COLO668 (cell line): ENCODE results near the gene GNG8.

ENCODE experiments used
- DNase-seq: peaks from one replicate; lab custom pipeline; 2025; ENCODE audit not compliant: unreplicated experiment; lab: John Stamatoyannopoulos, UW

Gene GNG8

GRCh38 chr19:46603752-46604231 is 32.2 kb downstream of the GNG8 start:
- DNase-seq: no peak

GRCh38 chr19:46603195-46603637 is 32.8 kb downstream of the GNG8 start:
- peak; percentile 33 for DNase-seq

- peak; percentile 33 for DNase-seq
Observed at GRCh38 chr19:46602392-46603194, 33.4 kb downstream of the GNG8 start.

- peak; percentile 24 for DNase-seq
Observed at GRCh38 chr19:46601318-46602224, 34.4 kb downstream of the GNG8 start, which contains the start of gene CALM3. CALM3 (plus strand) TSS chr19:46601330; CDS start chr19:46601435, 105 bp downstream.

- peak; percentile 100 for DNase-seq
Observed at GRCh38 chr19:46600384-46601317, 35.4 kb downstream of the GNG8 start.

- DNase-seq: no peak
Observed at GRCh38 chr19:46599716-46600373, 36.2 kb downstream of the GNG8 start.

- DNase-seq: no peak
Observed at GRCh38 chr19:46598372-46598917, 37.6 kb downstream of the GNG8 start.

- DNase-seq: no peak
Observed at GRCh38 chr19:46596008-46596407, 40.0 kb downstream of the GNG8 start.

GRCh38 chr19:46591870-46592269 is 44.1 kb downstream of the GNG8 start:
- DNase-seq: no peak

GRCh38 chr19:46591254-46591653 is 44.7 kb downstream of the GNG8 start:
- DNase-seq: no peak

GRCh38 chr19:46587861-46588260 is 48.1 kb downstream of the GNG8 start:
- DNase-seq: no peak

- DNase-seq: no peak
Observed at GRCh38 chr19:46586294-46586693, 49.7 kb downstream of the GNG8 start.

GRCh38 chr19:46585539-46585938 is 50.5 kb downstream of the GNG8 start:
- no peak for DNase-seq
